HCT116 (cell line): ENCODE results near the gene PRND. TPM values are rescaled to one million over a fixed set of nuclear protein-coding genes. Genes with fewer than 3 reads are reported as not detected.

Experiments used
- ATAC-seq: fragments of 200-7000 bp; cut with Tn5 transposase; 2 replicates; pipeline ENCODE4 v1.9.1; 2020; ENCODE audit warnings: mild to moderate bottlenecking, moderate library complexity
- BruUV-seq: library from RNA; stranded (reverse); fragments of 400-500 nt; replicated peaks from 2 replicates; lab custom pipeline; 2021; lab: Mats Ljungman, UMichigan
- CTCF ChIA-PET: fragments of 300-600 bp; sonication (Branson Sonifier 250); formaldehyde crosslinking; loops from one replicate; lab custom pipeline; 2021; ENCODE audit warnings: antibody characterized with exemption; lab: Charles Lee
- POLR2A ChIA-PET: fragments of 300-600, 350-600 bp; sonication (Branson Sonifier 250); formaldehyde crosslinking; loops from one replicate; lab custom pipeline; 2021; ENCODE audit warnings: antibody characterized with exemption; lab: Charles Lee
- RAD21 ChIA-PET, 2 experiments: fragments of 300-600 bp; sonication (Branson Sonifier 250); formaldehyde crosslinking; loops; one replicate each; lab custom pipeline; 2023; ENCODE audit warnings: low total read pairs in 2 of 2; ENCODE audit not compliant: uncharacterized antibody in 2 of 2, unreplicated experiment in 2 of 2, low non-redundant PET in 1 of 2; lab: Charles Lee
- DNase-seq: peaks from one replicate; pipeline ENCODE4 v3.0.0-alpha.2; 2010; ENCODE audit warnings: low read depth, low spot score
- H2AFZ ChIP-seq: fragments of 200-600 bp; shearing (Covaris generic), sonication (generic); 2 replicates; pipeline ENCODE4 v1.6.1; 2017; ENCODE audit warnings: low read depth, mixed run types, mixed read lengths, antibody characterized with exemption, low read length; ENCODE audit not compliant: poor library complexity, severe bottlenecking
- H3K27ac ChIP-seq: 2 replicates; pipeline ENCODE4 v1.5.1; 2012; ENCODE audit warnings: low read depth, low read length
- H3K27me3 ChIP-seq: fragments of 200-600 bp; sonication (generic); 2 replicates; pipeline ENCODE4 v1.6.1; 2016; ENCODE audit warnings: mixed run types, low read length, mixed read lengths; ENCODE audit not compliant: insufficient read depth
- H3K36me3 ChIP-seq, 2 experiments: fragments of 200-500 bp in 1 of 2; fragments of 200-600 bp in 1 of 2; sonication (Bioruptor generic) in 1 of 2; sonication (generic) in 1 of 2; 2 replicates each; pipeline versions ENCODE4 v1.5.1 to v1.6.1; 2014 to 2016; ENCODE audit warnings: low read length in 2 of 2, inconsistent platforms in 1 of 2, mixed read lengths in 1 of 2, mixed run types in 1 of 2; ENCODE audit not compliant: insufficient read depth in 2 of 2, control insufficient read depth in 1 of 2
- H3K4me1 ChIP-seq, 2 experiments: fragments of 200-600 bp in 1 of 2; sonication (generic) in 1 of 2; 2 replicates each; pipeline versions ENCODE4 v1.5.1 to v1.6.1; 2012 to 2017; ENCODE audit warnings: low read length in 2 of 2, inconsistent platforms in 1 of 2, mild to moderate bottlenecking in 1 of 2, mixed read lengths in 1 of 2, mixed run types in 1 of 2, moderate library complexity in 1 of 2; ENCODE audit not compliant: insufficient read depth in 2 of 2, control insufficient read depth in 1 of 2
- H3K4me2 ChIP-seq: fragments of 200-600 bp; sonication (generic); 2 replicates; pipeline ENCODE4 v1.6.1; 2017; ENCODE audit warnings: mixed run types, low read length, mixed read lengths
- H3K4me3 ChIP-seq, 2 experiments: fragments of 200-600 bp in 1 of 2; sonication (generic) in 1 of 2; replicated peaks in 1 of 2; 2 replicates each; pipeline ENCODE4 v1.5.1; 2011 to 2016; ENCODE audit warnings: low read length in 2 of 2, control low read depth in 1 of 2, low read depth in 1 of 2, mild to moderate bottlenecking in 1 of 2, mixed read lengths in 1 of 2, mixed run types in 1 of 2
- H3K79me2 ChIP-seq: fragments of 200-600 bp; sonication (generic); 2 replicates; pipeline ENCODE4 v1.6.1; 2017; ENCODE audit warnings: mild to moderate bottlenecking, mixed run types, low read length, moderate library complexity, mixed read lengths; ENCODE audit not compliant: insufficient read depth
- H3K9ac ChIP-seq: fragments of 200-600 bp; sonication (generic); 2 replicates; pipeline ENCODE4 v1.6.1; 2016; ENCODE audit warnings: low read length, mixed read lengths
- H3K9me2 ChIP-seq: fragments of 200-600 bp; sonication (generic), shearing (Covaris generic); 2 replicates; pipeline ENCODE4 v1.6.1; 2017; ENCODE audit warnings: mixed run types, mild to moderate bottlenecking, moderate library complexity; ENCODE audit not compliant: insufficient read depth
- H3K9me3 ChIP-seq, 2 experiments: fragments of 200-500 bp in 1 of 2; fragments of 200-600 bp in 1 of 2; sonication (Bioruptor generic) in 1 of 2; sonication (generic) in 1 of 2; 2 replicates each; pipeline ENCODE4 v1.6.1; 2014 to 2017; ENCODE audit warnings: low read length in 2 of 2, mixed read lengths in 2 of 2, inconsistent platforms in 1 of 2, low read depth in 1 of 2, mild to moderate bottlenecking in 1 of 2, mixed run types in 1 of 2, moderate library complexity in 1 of 2; ENCODE audit not compliant: control insufficient read depth in 1 of 2, insufficient read depth in 1 of 2
- H4K20me1 ChIP-seq: fragments of 200-600 bp; sonication (generic), shearing (Covaris generic); 2 replicates; pipeline ENCODE4 v1.6.1; 2017; ENCODE audit warnings: mixed run types, mild to moderate bottlenecking, moderate library complexity; ENCODE audit not compliant: insufficient read depth
- ELF1 ChIP-seq: IDR thresholded peaks from 2 replicates; pipeline ENCODE4 v1.6.1; 2012; ENCODE audit warnings: low read depth, borderline replicate concordance
- EZH2phosphoT487 ChIP-seq: fragments of 200-600 bp; IDR thresholded peaks from 2 replicates; pipeline ENCODE4 v1.6.1; 2018; ENCODE audit warnings: antibody characterized with exemption, borderline replicate concordance
- FOSL1 ChIP-seq: IDR thresholded peaks from 2 replicates; pipeline ENCODE4 v1.6.1; 2012; ENCODE audit warnings: low read depth
- POLR2AphosphoS5 ChIP-seq: IDR thresholded peaks from 2 replicates; pipeline ENCODE4 v1.6.1; 2011; ENCODE audit warnings: mild to moderate bottlenecking, low read depth, low read length, moderate library complexity
- RAD21 ChIP-seq: IDR thresholded peaks from 2 replicates; pipeline ENCODE4 v1.6.1; 2012; ENCODE audit warnings: low read depth, mild to moderate bottlenecking
- SIN3A ChIP-seq: IDR thresholded peaks from 2 replicates; pipeline ENCODE4 v1.6.1; 2012; ENCODE audit warnings: low read depth
- SP1 ChIP-seq: IDR thresholded peaks from 2 replicates; pipeline ENCODE4 v1.6.1; 2012; ENCODE audit warnings: low read depth
- TCF7L2 ChIP-seq: IDR thresholded peaks from 2 replicates; pipeline ENCODE4 v1.7.0; 2011; ENCODE audit warnings: borderline replicate concordance, inconsistent platforms; ENCODE audit not compliant: insufficient read depth, insufficient read length; ENCODE audit errors: extremely low read depth
- ZNF274 ChIP-seq: fragments of 200-500 bp; sonication (Bioruptor generic); IDR thresholded peaks from 2 replicates; pipeline ENCODE4 v1.6.1; 2014; ENCODE audit warnings: mild to moderate bottlenecking, low read depth, low read length, inconsistent platforms
- intact Hi-C: fragments of 100-400 bp; cut with micrococcal nuclease; formaldehyde crosslinking; loops from 2 replicates; pipeline ENCODE4 v1.10.0; 2022
- total RNA-seq: library from RNA; stranded (reverse); gene quantifications from one replicate; pipeline ENCODE4 v1.2.1, GENCODE V29; 2021; ENCODE audit not compliant: unreplicated experiment
- TF ChIP-seq, protein P1 (sequence below): IDR thresholded peaks from 2 replicates; pipeline ENCODE4 v1.6.1; 2012
- TF ChIP-seq, protein P2 (sequence below): IDR thresholded peaks from 2 replicates; pipeline ENCODE4 v1.6.1; 2012
- TF ChIP-seq, protein P3 (sequence below): IDR thresholded peaks from 2 replicates; pipeline ENCODE4 v1.6.1; 2012; ENCODE audit warnings: low read depth

The PRND gene
- total RNA-seq, 1 experiment from 2014 or later = not detected

DNA sequence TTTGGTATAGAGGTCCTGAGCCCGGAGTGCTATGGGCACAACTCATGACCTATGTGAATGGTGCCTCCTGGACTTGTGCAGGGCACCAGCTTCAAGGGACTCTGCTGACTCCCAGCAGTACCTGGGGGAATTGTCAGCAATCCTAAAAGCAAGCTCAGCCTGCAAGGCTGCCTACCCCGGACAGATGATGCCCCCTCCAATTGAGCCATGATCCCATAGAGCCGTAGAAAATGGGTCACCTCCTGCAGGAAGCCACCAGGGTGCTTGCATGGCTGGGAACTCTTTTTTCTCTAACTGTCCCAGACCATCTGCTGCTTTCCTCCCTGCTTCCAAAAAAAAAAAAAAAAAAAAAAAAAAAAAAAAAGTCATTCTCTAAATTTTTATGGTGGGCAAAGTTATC is 12.9 kb upstream of the PRND start (continued):
- TF ChIP-seq ZNF274 (no peak), FOSL1 (no peak), ELF1 (no peak)

DNA sequence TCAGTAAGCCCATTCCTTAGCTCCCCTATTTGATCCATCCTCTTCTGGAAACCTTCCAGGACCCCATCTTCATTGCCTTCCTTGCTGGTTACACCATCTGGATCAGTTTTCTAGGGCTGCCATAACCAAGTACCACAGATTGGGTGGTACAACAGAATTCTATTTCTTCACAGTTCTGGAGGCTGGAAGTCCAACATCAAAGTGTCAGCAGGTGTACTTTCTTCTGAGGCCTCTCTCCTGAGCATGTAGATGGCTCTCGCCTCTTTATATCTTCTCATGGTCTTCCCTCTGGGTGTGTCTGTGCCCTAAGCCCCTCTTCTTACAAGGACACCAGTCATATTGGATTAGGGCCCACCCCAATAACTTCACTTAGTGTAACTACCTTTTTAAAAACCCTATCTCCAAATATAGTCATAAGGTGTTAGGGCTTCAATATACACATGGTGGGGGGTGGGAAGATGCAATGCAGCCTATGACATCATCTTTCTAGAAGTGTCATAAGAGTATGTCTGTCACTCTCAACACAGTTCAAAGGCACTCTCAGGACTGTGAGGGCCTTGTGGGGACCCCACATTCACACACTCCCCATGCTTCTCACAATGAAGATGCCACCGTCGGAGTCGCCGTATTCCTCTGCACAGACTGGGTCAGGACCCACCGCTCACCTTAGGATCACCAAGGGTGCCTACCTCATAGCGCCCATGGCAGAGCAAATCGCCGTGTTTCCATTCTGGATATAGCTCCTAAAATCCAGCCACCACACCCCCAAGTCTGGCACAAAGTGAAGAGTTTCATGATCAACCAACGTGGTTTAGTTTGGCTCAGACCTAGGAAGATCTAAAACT is 12.2 kb upstream of the PRND start:
- no peaks in the 10 kb centered on the region for H3K9me2 ChIP-seq
- H3K27ac ChIP-seq = no peak overlapping the region
- POLR2A ChIA-PET = no interaction called here
- H2AFZ ChIP-seq = no peak overlapping the region
- no peaks in the 10 kb centered on the region for H3K79me2 ChIP-seq
- no peak overlapping the region for H3K4me2 ChIP-seq
- H4K20me1 ChIP-seq = no peaks in the 10 kb centered on the region
- H3K9ac ChIP-seq = no peak overlapping the region
- ATAC-seq (no peak), DNase-seq (no peak)
- no peaks in the 10 kb centered on the region for H3K36me3 ChIP-seq
- H3K9me3 ChIP-seq = no peaks in the 10 kb centered on the region
- H3K4me1 ChIP-seq = peaks cover 10 to 19% of the 10 kb centered on the region in 2 experiments
- RAD21 ChIA-PET = no interaction called here
- H3K27me3 ChIP-seq = no peaks in the 10 kb centered on the region
- CTCF ChIA-PET = no interaction called here
- no peak overlapping the region for H3K4me3 ChIP-seq
- no peak for TF ChIP-seq ELF1
- TF ChIP-seq, protein P1, sequence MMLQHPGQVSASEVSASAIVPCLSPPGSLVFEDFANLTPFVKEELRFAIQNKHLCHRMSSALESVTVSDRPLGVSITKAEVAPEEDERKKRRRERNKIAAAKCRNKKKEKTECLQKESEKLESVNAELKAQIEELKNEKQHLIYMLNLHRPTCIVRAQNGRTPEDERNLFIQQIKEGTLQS = no peak
- TF ChIP-seq SIN3A = no peak
- TF ChIP-seq SP1 = no peak
- TF ChIP-seq, protein P2, sequence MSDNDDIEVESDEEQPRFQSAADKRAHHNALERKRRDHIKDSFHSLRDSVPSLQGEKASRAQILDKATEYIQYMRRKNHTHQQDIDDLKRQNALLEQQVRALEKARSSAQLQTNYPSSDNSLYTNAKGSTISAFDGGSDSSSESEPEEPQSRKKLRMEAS = no peak
- TF ChIP-seq TCF7L2 = no peak
- TF ChIP-seq, protein P3, sequence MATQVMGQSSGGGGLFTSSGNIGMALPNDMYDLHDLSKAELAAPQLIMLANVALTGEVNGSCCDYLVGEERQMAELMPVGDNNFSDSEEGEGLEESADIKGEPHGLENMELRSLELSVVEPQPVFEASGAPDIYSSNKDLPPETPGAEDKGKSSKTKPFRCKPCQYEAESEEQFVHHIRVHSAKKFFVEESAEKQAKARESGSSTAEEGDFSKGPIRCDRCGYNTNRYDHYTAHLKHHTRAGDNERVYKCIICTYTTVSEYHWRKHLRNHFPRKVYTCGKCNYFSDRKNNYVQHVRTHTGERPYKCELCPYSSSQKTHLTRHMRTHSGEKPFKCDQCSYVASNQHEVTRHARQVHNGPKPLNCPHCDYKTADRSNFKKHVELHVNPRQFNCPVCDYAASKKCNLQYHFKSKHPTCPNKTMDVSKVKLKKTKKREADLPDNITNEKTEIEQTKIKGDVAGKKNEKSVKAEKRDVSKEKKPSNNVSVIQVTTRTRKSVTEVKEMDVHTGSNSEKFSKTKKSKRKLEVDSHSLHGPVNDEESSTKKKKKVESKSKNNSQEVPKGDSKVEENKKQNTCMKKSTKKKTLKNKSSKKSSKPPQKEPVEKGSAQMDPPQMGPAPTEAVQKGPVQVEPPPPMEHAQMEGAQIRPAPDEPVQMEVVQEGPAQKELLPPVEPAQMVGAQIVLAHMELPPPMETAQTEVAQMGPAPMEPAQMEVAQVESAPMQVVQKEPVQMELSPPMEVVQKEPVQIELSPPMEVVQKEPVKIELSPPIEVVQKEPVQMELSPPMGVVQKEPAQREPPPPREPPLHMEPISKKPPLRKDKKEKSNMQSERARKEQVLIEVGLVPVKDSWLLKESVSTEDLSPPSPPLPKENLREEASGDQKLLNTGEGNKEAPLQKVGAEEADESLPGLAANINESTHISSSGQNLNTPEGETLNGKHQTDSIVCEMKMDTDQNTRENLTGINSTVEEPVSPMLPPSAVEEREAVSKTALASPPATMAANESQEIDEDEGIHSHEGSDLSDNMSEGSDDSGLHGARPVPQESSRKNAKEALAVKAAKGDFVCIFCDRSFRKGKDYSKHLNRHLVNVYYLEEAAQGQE = no peak
- TF ChIP-seq FOSL1 = no peak
- TF ChIP-seq POLR2AphosphoS5 = no peak
- no peak for TF ChIP-seq RAD21
- no peak for TF ChIP-seq EZH2phosphoT487
- BruUV-seq = no TSS peak
- intact Hi-C loops = no loop called here
